Right cardiac atrium (tissue), 5 donors: ENCODE results near the gene NEURL4. TPM values are rescaled to one million over a fixed set of nuclear protein-coding genes. Genes with fewer than 3 reads are reported as not detected.
"Not testable (repeated sequence)": the region's sequence is repeated elsewhere in the genome, so short reads cannot be mapped to it uniquely, and the experiment has no call there.

Experiments
- ATAC-seq, 2 donors: fragments of 200-7000 bp; cut with Tn5 transposase; one replicate each; pipeline versions ENCODE4 v1.8.0 to v1.9.1; 2020; ENCODE audit warnings: moderate library complexity in 2 of 2, mild to moderate bottlenecking in 1 of 2
- DNase-seq, 3 donors: peaks; one replicate each; pipeline ENCODE4 v3.0.0-alpha.2; 2020
- H3K27ac ChIP-seq: one replicate; pipeline ENCODE4 v1.5.1; 2013; ENCODE audit warnings: mild to moderate bottlenecking, low read length, control low read depth, moderate library complexity
- H3K27me3 ChIP-seq: one replicate; pipeline ENCODE4 v1.6.1; 2013; ENCODE audit not compliant: control insufficient read depth, insufficient read depth
- H3K4me1 ChIP-seq: one replicate; pipeline ENCODE4 v1.6.1; 2013; ENCODE audit warnings: low read length; ENCODE audit not compliant: control insufficient read depth, insufficient read depth
- H3K4me3 ChIP-seq: one replicate; pipeline ENCODE4 v1.5.1; 2013; ENCODE audit warnings: low read length, control low read depth
- H3K9me3 ChIP-seq: one replicate; pipeline ENCODE4 v1.6.1; 2013; ENCODE audit warnings: low read length; ENCODE audit not compliant: control insufficient read depth
- WGBS: extraction: QIAGEN DNeasy Blood & Tissue Kit; methylation state at CpG from one replicate; pipeline ENCODE4 v1.1.7; 2013; 5-methylcytosine and 5-hydroxymethylcytosine counted together
- intact Hi-C, 4 donors: fragments of 100-400 bp; cut with DNase I; formaldehyde crosslinking; loops; one replicate each; pipeline versions ENCODE4 v1.11.0 to v1.14.0; 2022 to 2023
- polyA plus RNA-seq: library from polyadenylated mRNA; stranded (reverse); fragments of 200-250 nt; gene quantifications from one replicate; pipeline ENCODE4 v1.2.3, GENCODE V29; 2013
- total RNA-seq, 4 donors: library from RNA; stranded (reverse); fragmentation: NEBNext Ultra II Directional; extraction: Animal tissue kit (Norgen Biotek cat#: 25700); gene quantifications; one replicate each; pipeline ENCODE4 v1.2.1, GENCODE V29; 2021
- donor health status: healthy with polysubstance abuse.
- donor health status: DM: no; HTN: yes; CAD: no.
- donor health status: DM: no; HTN: no; CAD: no.
- donor health status: DM: no; HTN: yes; CAD: no; lungs with severe emphysema.
- donor health status: DM: yes; HTN: yes; CAD: no.

Gene NEURL4
- total and polyA plus RNA-seq, 5 donors, result 23.8 to 33.4 (median 30.6) TPM

- H3K27ac ChIP-seq, result no peak overlapping the region
- WGBS, result 56% methylated on average over 19 of the region's 19 CpGs
- intact Hi-C loops, result loop anchor here in 3 of 4 donors (5.0 to 10.0 kb wide), 3 partner anchors 54 to 134 kb away; partner anchors contain the start of genes POLR2A (in 1 of the 3), SLC2A4 (in 1 of the 3), SLC35G6 (in 1 of the 3) and YBX2 (in 1 of the 3)
- H3K27me3 ChIP-seq, result no peaks in the 10 kb centered on the region
- H3K4me3 ChIP-seq, result no peak overlapping the region
- H3K4me1 ChIP-seq, result peaks cover 3% of the 10 kb centered on the region
- ATAC-seq (no peak), DNase-seq (peak; percentile 40 to 72 (median 41))
- no peaks in the 10 kb centered on the region for H3K9me3 ChIP-seq
Measured at GRCh38 chr17:7348478-7349242, 19.5 kb upstream of the NEURL4 start.

- Histone ChIP-seq H3K4me1 (no peaks in the 10 kb centered on the region), H3K27me3 (no peaks in the 10 kb centered on the region), H3K9me3 (no peaks in the 10 kb centered on the region), H3K4me3 (no peak overlapping the region), H3K27ac (no peak overlapping the region)
- DNase-seq (no peak), ATAC-seq (no peak)
- WGBS, result 64% methylated on average over 19 of the region's 19 CpGs
- intact Hi-C loops, result loop anchor here in 3 of 4 donors (5.0 to 10.0 kb wide), 3 partner anchors 53 to 134 kb away; partner anchors contain the start of genes POLR2A (in 1 of the 3), SLC2A4 (in 1 of the 3), SLC35G6 (in 1 of the 3) and YBX2 (in 1 of the 3)
Measured at GRCh38 chr17:7347630-7348477, 18.7 kb upstream of the NEURL4 start.

GRCh38 chr17:7346761-7347614 is 17.9 kb upstream of the NEURL4 start:
- DNase-seq (no peak), ATAC-seq (no peak)
- Histone ChIP-seq H3K27me3 (no peaks in the 10 kb centered on the region), H3K27ac (no peak overlapping the region), H3K4me3 (no peak overlapping the region), H3K9me3 (no peaks in the 10 kb centered on the region), H3K4me1 (no peaks in the 10 kb centered on the region)
- 72% methylated on average over 18 of the region's 18 CpGs for whole genome bisulfite sequencing
- intact Hi-C loops, result loop anchor here in 3 of 4 donors (5.0 to 10.0 kb wide), 3 partner anchors 52 to 135 kb away; partner anchors contain the start of genes POLR2A (in 1 of the 3), SLC2A4 (in 1 of the 3), SLC35G6 (in 1 of the 3) and YBX2 (in 1 of the 3)

GRCh38 chr17:7343250-7343649 is 14.1 kb upstream of the NEURL4 start:
- ATAC-seq (no peak), DNase-seq (peak in 1 of 3 donors; percentile 33)
- Histone ChIP-seq H3K27me3 (no peaks in the 10 kb centered on the region), H3K4me1 (no peaks in the 10 kb centered on the region), H3K27ac (no peak overlapping the region), H3K9me3 (no peaks in the 10 kb centered on the region), H3K4me3 (no peak overlapping the region)
- intact Hi-C loops, result loop anchor here in 2 of 4 donors (10.0 kb wide), 2 partner anchors 48 to 58 kb away; partner anchors contain the start of genes SLC2A4 (in 1 of the 2) and YBX2 (in 1 of the 2)
- WGBS, result 76% methylated on average over 15 of the region's 15 CpGs

DNA sequence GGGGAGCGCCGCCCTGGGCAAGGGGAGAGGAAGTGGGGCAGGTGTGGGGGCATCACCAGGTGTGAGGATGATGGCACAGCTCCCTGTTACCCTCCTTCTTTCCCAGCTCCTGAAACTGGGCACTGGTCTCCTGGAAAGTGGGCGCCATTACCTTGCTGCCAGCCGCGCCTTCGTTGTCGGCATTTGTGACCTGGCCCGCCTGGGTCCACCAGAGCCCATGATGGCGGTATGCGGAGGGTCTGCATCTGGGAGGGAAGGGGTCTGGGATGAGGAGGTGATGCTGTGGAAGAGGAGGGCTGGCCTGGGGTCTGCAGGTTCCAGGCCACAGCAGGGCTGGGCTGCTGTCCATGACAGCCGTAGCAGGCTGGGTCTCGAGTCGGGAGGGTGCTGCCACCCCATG is 12.7 kb upstream of the NEURL4 start:
- no peaks in the 10 kb centered on the region for H3K4me1 ChIP-seq
- 91% methylated on average over 13 of the region's 13 CpGs for WGBS
- H3K4me3 ChIP-seq, result no peak overlapping the region
- no peak overlapping the region for H3K27ac ChIP-seq
- no peak for ATAC-seq
- intact Hi-C loops, result loop anchor here in 2 of 4 donors (10.0 kb wide), 2 partner anchors 47 to 57 kb away; partner anchors contain the start of genes SLC2A4 (in 1 of the 2) and YBX2 (in 1 of the 2)
- no peak for DNase-seq
- no peaks in the 10 kb centered on the region for H3K27me3 ChIP-seq
- H3K9me3 ChIP-seq, result no peaks in the 10 kb centered on the region

DNA sequence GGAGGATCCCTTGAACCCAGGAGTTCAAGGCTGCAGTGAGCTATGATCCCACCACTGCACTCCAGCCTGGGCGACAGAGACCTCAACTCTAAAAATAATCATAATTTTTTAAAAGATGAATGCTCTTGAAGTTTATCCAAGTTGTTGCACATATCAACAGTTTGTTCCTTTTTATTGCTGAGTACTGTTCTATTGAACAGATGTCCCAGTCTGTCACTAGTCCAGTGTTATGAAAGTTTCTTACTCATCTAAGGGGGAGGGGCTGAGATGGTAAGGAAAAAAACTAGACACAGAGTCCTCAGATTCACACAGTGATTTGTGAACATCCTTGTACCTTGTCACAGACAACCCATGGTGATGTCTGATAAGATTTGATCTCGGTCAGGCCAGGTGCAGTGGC is 11.0 kb upstream of the NEURL4 start:
- intact Hi-C loops, result loop anchor here in 2 of 4 donors (10.0 kb wide), 2 partner anchors 45 to 55 kb away; partner anchors contain the start of genes SLC2A4 (in 1 of the 2) and YBX2 (in 1 of the 2)
- Histone ChIP-seq H3K27ac (no peak overlapping the region), H3K9me3 (no peaks in the 10 kb centered on the region), H3K4me1 (no peaks in the 10 kb centered on the region), H3K4me3 (no peak overlapping the region), H3K27me3 (no peaks in the 10 kb centered on the region)
- no peak for DNase-seq
- no peak for ATAC-seq
- WGBS, result 74% methylated on average over 2 of the region's 2 CpGs

DNA sequence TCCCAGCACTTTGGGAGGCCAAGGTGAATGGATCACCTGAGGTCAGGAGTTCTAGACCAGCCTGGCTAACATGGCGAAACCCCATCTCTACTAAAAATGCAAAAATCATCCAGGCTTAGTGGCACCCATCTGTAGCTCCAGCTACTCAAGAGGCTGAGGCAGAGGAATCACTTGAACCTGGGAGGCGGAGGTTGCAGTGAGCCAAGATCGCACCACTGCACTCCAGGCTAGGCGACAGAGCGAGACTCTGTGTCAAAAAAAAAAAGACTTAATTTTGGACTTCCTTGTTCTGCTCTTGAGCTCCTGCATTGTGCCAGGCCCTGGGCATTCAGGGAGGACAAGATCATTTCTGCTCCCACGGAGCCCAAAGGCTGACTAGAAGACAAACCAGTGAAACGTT is 8.5 kb upstream of the NEURL4 start:
- H3K4me3 ChIP-seq, intact Hi-C loops, DNase-seq, ATAC-seq, H3K27ac ChIP-seq, H3K27me3 ChIP-seq, H3K4me1 ChIP-seq, H3K9me3 ChIP-seq: not testable (repeated sequence)
- WGBS, result 72% methylated on average over 7 of the region's 7 CpGs

GRCh38 chr17:7336240-7337175 is 7.4 kb upstream of the NEURL4 start, which contains the start of gene ACAP1:
TSS of gene ACAP1 (plus strand) at chr17:7336529. CDS start at chr17:7336735, 206 bp downstream.
- Histone ChIP-seq H3K27ac (no peak within 1 kb of the TSS), H3K4me1 (no peaks in the 10 kb centered on the region), H3K9me3 (no peaks in the 10 kb centered on the region), H3K27me3 (no peaks in the 10 kb centered on the region), H3K4me3 (no peak within 1 kb of the TSS)
- ATAC-seq (peak; percentile 33 to 54), DNase-seq (peak in 2 of 3 donors; percentile 75 to 83)
- intact Hi-C loops, result no loop called here
- 47% methylated on average over 17 of the region's 17 CpGs for WGBS

GRCh38 chr17:7335765-7336164 is 6.6 kb upstream of the NEURL4 start:
- DNase-seq, intact Hi-C loops, H3K27ac ChIP-seq, H3K4me3 ChIP-seq, H3K27me3 ChIP-seq, H3K9me3 ChIP-seq, ATAC-seq, H3K4me1 ChIP-seq: not testable (repeated sequence)
- WGBS, result 83% methylated on average over 13 of the region's 13 CpGs
